Lower leg skin (tissue), 3 donors: ENCODE data around the gene TCP11.

Experiments used
- POLR2A ChIP-seq, 2 donors: fragments of 450-650 bp; IDR thresholded peaks; one replicate each; pipeline ENCODE4 v1.6.1; 2016 to 2017; ENCODE audit warnings: antibody characterized with exemption in 2 of 2, mild to moderate bottlenecking in 1 of 2, moderate library complexity in 1 of 2
- TF ChIP-seq, protein P1 (sequence below), 3 donors: fragments of 450-650 bp; IDR thresholded peaks; one replicate each; pipeline ENCODE4 v1.5.1; 2016; ENCODE audit warnings: antibody characterized with exemption in 3 of 3, mild to moderate bottlenecking in 3 of 3, moderate library complexity in 2 of 3

GRCh38 chr6:35141007-35141655 lies at the start of gene TCP11:
- no peak for TF ChIP-seq POLR2A (IDR thresholded peaks at IDR 0.05)
- TF ChIP-seq, protein P1, sequence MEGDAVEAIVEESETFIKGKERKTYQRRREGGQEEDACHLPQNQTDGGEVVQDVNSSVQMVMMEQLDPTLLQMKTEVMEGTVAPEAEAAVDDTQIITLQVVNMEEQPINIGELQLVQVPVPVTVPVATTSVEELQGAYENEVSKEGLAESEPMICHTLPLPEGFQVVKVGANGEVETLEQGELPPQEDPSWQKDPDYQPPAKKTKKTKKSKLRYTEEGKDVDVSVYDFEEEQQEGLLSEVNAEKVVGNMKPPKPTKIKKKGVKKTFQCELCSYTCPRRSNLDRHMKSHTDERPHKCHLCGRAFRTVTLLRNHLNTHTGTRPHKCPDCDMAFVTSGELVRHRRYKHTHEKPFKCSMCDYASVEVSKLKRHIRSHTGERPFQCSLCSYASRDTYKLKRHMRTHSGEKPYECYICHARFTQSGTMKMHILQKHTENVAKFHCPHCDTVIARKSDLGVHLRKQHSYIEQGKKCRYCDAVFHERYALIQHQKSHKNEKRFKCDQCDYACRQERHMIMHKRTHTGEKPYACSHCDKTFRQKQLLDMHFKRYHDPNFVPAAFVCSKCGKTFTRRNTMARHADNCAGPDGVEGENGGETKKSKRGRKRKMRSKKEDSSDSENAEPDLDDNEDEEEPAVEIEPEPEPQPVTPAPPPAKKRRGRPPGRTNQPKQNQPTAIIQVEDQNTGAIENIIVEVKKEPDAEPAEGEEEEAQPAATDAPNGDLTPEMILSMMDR (IDR thresholded peaks at IDR 0.05): no peak
